GM21515 (cell line): ENCODE measurements around the gene PLAA.
A peak's percentile ranks its signal among the peaks of the same experiment; 100 is the strongest.
"Not testable (repeated sequence)": the region's sequence is repeated elsewhere in the genome, so short reads cannot be mapped to it uniquely, and the experiment has no call there.

Experiments
- ATAC-seq: cut with Tn5 transposase; IDR thresholded peaks from one replicate; pipeline ENCODE4 v1.9.1; 2021; ENCODE audit not compliant: unreplicated experiment

Gene PLAA

GRCh38 chr9:26935847-26936246, 11.2 kb downstream of the PLAA start:
- ATAC-seq: no peak

- no peak for ATAC-seq
These were observed 18.0 kb downstream of the PLAA start for GRCh38 chr9:26928902-26929495.

- ATAC-seq: no peak
These were observed 21.4 kb downstream of the PLAA start for GRCh38 chr9:26925609-26926008.

- ATAC-seq: no peak
These were observed 27.3 kb downstream of the PLAA start for GRCh38 chr9:26919698-26920097.

- no peak for ATAC-seq
These were observed 33.8 kb downstream of the PLAA start for GRCh38 chr9:26913138-26913668.

GRCh38 chr9:26904671-26905070, 42.4 kb downstream of the PLAA start:
- no peak for ATAC-seq

- no peak for ATAC-seq
These were observed 43.0 kb downstream of the PLAA start for GRCh38 chr9:26904070-26904469.

- peak; percentile 2 for ATAC-seq
These were observed 53.9 kb downstream of the PLAA start for GRCh38 chr9:26893030-26893676.

GRCh38 chr9:26892251-26893029, 54.6 kb downstream of the PLAA start, which contains the start of gene CAAP1:
Gene CAAP1, minus strand, starts transcription at chr9:26892802. Its CDS starts 87 bp downstream, at chr9:26892715.
- ATAC-seq: peak; percentile 93

- peak; percentile 3 for ATAC-seq
These were observed 55.3 kb downstream of the PLAA start for GRCh38 chr9:26891726-26892125.

- ATAC-seq: no peak
These were observed 58.8 kb downstream of the PLAA start for GRCh38 chr9:26888271-26888670.

- ATAC-seq: no peak
These were observed 64.9 kb downstream of the PLAA start for GRCh38 chr9:26882154-26882553.

GRCh38 chr9:26880262-26880661, 66.8 kb downstream of the PLAA start:
- ATAC-seq: no peak

- ATAC-seq: not testable (repeated sequence)
These were observed 71.9 kb downstream of the PLAA start for GRCh38 chr9:26875155-26875554.

GRCh38 chr9:26870292-26870691, 76.8 kb downstream of the PLAA start:
- no peak for ATAC-seq

GRCh38 chr9:26863074-26863473, 84.0 kb downstream of the PLAA start:
- ATAC-seq: no peak

- peak; percentile 82 for ATAC-seq
These were observed 90.5 kb downstream of the PLAA start for GRCh38 chr9:26856413-26857032.
